OCI-LY1 (cell line): ENCODE data around the gene RNF17.

Experiments used
- EZH2 ChIP-seq: fragments of 200-600 bp; sonication (generic), shearing (Covaris generic); IDR thresholded peaks from 2 replicates; pipeline ENCODE4 v1.8.0; 2017; ENCODE audit warnings: borderline replicate concordance, mixed run types, mild to moderate bottlenecking, antibody characterized with exemption, low read length, moderate library complexity, mixed read lengths
- TF ChIP-seq, protein P1 (sequence below): fragments of 200-600 bp; sonication (generic), shearing (Covaris generic); IDR thresholded peaks from 2 replicates; pipeline ENCODE4 v1.5.1; 2017; ENCODE audit warnings: mild to moderate bottlenecking, antibody characterized with exemption, low read length, moderate library complexity, mixed read lengths

DNA sequence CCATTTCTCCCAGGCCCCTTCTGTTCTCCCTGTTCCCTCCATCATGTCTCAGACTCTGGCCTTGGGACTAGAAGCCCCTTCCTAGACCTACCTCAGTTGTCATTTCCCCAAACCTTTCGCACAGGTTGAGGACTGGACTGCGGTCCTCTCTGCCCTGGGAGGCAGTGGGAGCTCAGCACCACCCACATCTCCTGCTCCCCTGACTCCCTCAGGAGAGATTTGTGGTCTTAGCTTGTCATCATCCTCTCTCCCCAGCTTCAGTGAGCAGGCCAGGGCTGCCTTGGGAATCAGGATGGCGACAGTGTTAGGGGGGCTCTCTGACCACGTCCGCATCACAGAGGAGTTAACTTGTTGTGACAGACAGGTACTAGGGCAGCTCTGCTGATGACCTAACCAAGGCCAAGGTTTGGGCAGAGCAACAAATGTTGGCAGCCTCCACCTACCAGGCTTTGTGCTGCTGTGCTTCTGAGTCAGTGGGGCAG, 25.6 kb upstream of the RNF17 start:
- TF ChIP-seq, protein P1, sequence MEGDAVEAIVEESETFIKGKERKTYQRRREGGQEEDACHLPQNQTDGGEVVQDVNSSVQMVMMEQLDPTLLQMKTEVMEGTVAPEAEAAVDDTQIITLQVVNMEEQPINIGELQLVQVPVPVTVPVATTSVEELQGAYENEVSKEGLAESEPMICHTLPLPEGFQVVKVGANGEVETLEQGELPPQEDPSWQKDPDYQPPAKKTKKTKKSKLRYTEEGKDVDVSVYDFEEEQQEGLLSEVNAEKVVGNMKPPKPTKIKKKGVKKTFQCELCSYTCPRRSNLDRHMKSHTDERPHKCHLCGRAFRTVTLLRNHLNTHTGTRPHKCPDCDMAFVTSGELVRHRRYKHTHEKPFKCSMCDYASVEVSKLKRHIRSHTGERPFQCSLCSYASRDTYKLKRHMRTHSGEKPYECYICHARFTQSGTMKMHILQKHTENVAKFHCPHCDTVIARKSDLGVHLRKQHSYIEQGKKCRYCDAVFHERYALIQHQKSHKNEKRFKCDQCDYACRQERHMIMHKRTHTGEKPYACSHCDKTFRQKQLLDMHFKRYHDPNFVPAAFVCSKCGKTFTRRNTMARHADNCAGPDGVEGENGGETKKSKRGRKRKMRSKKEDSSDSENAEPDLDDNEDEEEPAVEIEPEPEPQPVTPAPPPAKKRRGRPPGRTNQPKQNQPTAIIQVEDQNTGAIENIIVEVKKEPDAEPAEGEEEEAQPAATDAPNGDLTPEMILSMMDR, result no peak
- no peak for TF ChIP-seq EZH2
